Measurements from ENCODE around the gene CDK5R2. TPM values are rescaled to one million over a fixed set of nuclear protein-coding genes. Genes with fewer than 3 reads are reported as not detected.

CDK5R2 gene
- total RNA-seq, 1 experiment from 2014 or later, result 0.18 TPM

- no peaks in the 10 kb centered on the region for H3K36me3 ChIP-seq (ENCODE audit: control insufficient read depth, insufficient read depth, low read length)
- Mint-ChIP-seq H3K4me3 (ENCODE audit: unreplicated experiment) (peak overlapping the region; percentile 82), H3K27me3 (ENCODE audit: insufficient read depth, unreplicated experiment) (peaks cover 8% of the 10 kb centered on the region), H3K27ac (ENCODE audit: unreplicated experiment) (no peak overlapping the region), H3K9me3 (ENCODE audit: unreplicated experiment) (no peaks in the 10 kb centered on the region), H3K4me1 (ENCODE audit: low read depth, unreplicated experiment) (peaks cover 9% of the 10 kb centered on the region), H3K36me3 (ENCODE audit: insufficient read depth, unreplicated experiment) (no peaks in the 10 kb centered on the region)
- CTCF ChIA-PET, result interaction anchor here (0.6 to 1.9 kb wide), 10 partner anchors 11 to 415 kb away, joined by 3 to 11 read pairs (median 4); no protein-coding TSS in a partner anchor
- peak in 1 of 2 experiments; percentile 2 for TF ChIP-seq CTCF (IDR thresholded peaks at IDR 0.05; ENCODE audit: insufficient read depth in 1 of 2, low read depth in 1 of 2, low read length in 1 of 2, severe bottlenecking in 1 of 2, unreplicated experiment in 1 of 2)
- intact Hi-C loops (cut with micrococcal nuclease; ENCODE audit: unreplicated experiment), result no loop called here
- H3K4me1 ChIP-seq, result peaks cover 16% of the 10 kb centered on the region
- no TSS peak for BruUV-seq (replicated peaks)
- peaks cover 5% of the 10 kb centered on the region for H3K27me3 ChIP-seq (replicated peaks; ENCODE audit: control insufficient read depth, insufficient read depth, low read length)
- H3K4me3 ChIP-seq (ENCODE audit: low read depth, low read length), result no peak overlapping the region
- no peaks in the 10 kb centered on the region for H3K9me3 ChIP-seq
- POLR2A ChIA-PET, result no interaction called here
- no peak for DNase-seq
These were observed 36.1 kb downstream of the CDK5R2 start for GRCh38 chr2:218995561-218995960.

GRCh38 chr2:218995972-218996711, 36.7 kb downstream of the CDK5R2 start:
- H3K4me3 ChIP-seq (ENCODE audit: low read depth, low read length), result peak overlapping the region; percentile 47
- BruUV-seq (replicated peaks), result TSS peak; percentile 38
- ChIA-PET CTCF (interaction anchor here (0.6 to 1.2 kb wide), 12 partner anchors 9 to 467 kb away, joined by 3 to 8 read pairs (median 4); partner anchors contain the start of gene CDK5R2), POLR2A (no interaction called here)
- H3K27me3 ChIP-seq (replicated peaks; ENCODE audit: control insufficient read depth, insufficient read depth, low read length), result peaks cover 2% of the 10 kb centered on the region
- Mint-ChIP-seq H3K4me1 (ENCODE audit: low read depth, unreplicated experiment) (peaks cover 9% of the 10 kb centered on the region), H3K4me3 (ENCODE audit: unreplicated experiment) (peak overlapping the region; percentile 82), H3K27ac (ENCODE audit: unreplicated experiment) (peak overlapping the region; percentile 83), H3K9me3 (ENCODE audit: unreplicated experiment) (no peaks in the 10 kb centered on the region), H3K27me3 (ENCODE audit: insufficient read depth, unreplicated experiment) (peaks cover 6% of the 10 kb centered on the region), H3K36me3 (ENCODE audit: insufficient read depth, unreplicated experiment) (no peaks in the 10 kb centered on the region)
- peak; percentile 93 to 95 for TF ChIP-seq CTCF (IDR thresholded peaks at IDR 0.05; ENCODE audit: insufficient read depth in 1 of 2, low read depth in 1 of 2, low read length in 1 of 2, severe bottlenecking in 1 of 2, unreplicated experiment in 1 of 2)
- peak; percentile 88 to 95 for DNase-seq
- peaks cover 21% of the 10 kb centered on the region for H3K4me1 ChIP-seq
- intact Hi-C loops (cut with micrococcal nuclease; ENCODE audit: unreplicated experiment), result loop anchor here (1.0 kb wide), 1 partner anchor 33 kb away; no protein-coding TSS in a partner anchor
- H3K36me3 ChIP-seq (ENCODE audit: control insufficient read depth, insufficient read depth, low read length), result no peaks in the 10 kb centered on the region
- H3K9me3 ChIP-seq, result no peaks in the 10 kb centered on the region

- Mint-ChIP-seq H3K27ac (ENCODE audit: unreplicated experiment) (no peak overlapping the region), H3K9me3 (ENCODE audit: unreplicated experiment) (no peaks in the 10 kb centered on the region), H3K27me3 (ENCODE audit: insufficient read depth, unreplicated experiment) (peaks cover 3% of the 10 kb centered on the region), H3K36me3 (ENCODE audit: insufficient read depth, unreplicated experiment) (no peaks in the 10 kb centered on the region), H3K4me1 (ENCODE audit: low read depth, unreplicated experiment) (peaks cover 9% of the 10 kb centered on the region), H3K4me3 (ENCODE audit: unreplicated experiment) (peak overlapping the region; percentile 82)
- DNase-seq, result no peak
- H3K9me3 ChIP-seq, result no peaks in the 10 kb centered on the region
- TF ChIP-seq CTCF (IDR thresholded peaks at IDR 0.05; ENCODE audit: insufficient read depth in 1 of 2, low read depth in 1 of 2, low read length in 1 of 2, severe bottlenecking in 1 of 2, unreplicated experiment in 1 of 2), result no peak
- H3K36me3 ChIP-seq (ENCODE audit: control insufficient read depth, insufficient read depth, low read length), result no peaks in the 10 kb centered on the region
- ChIA-PET CTCF (interaction anchor here (1.1 to 1.2 kb wide), 2 partner anchors 8 to 158 kb away, joined by 3 to 4 read pairs; no protein-coding TSS in a partner anchor), POLR2A (no interaction called here)
- intact Hi-C loops (cut with micrococcal nuclease; ENCODE audit: unreplicated experiment), result loop anchor here (1.0 kb wide), 1 partner anchor 32 kb away; no protein-coding TSS in a partner anchor
- no TSS peak for BruUV-seq (replicated peaks)
- H3K4me3 ChIP-seq (ENCODE audit: low read depth, low read length), result no peak overlapping the region
- H3K27me3 ChIP-seq (replicated peaks; ENCODE audit: control insufficient read depth, insufficient read depth, low read length), result peaks cover 2% of the 10 kb centered on the region
- peaks cover 27% of the 10 kb centered on the region for H3K4me1 ChIP-seq
These were observed 37.5 kb downstream of the CDK5R2 start for GRCh38 chr2:218996937-218997336.
